HG03442 (cell line): ENCODE data around the gene SERPINA12.

Source experiments
- ATAC-seq: cut with Tn5 transposase; IDR thresholded peaks from one replicate; pipeline ENCODE4 v1.9.1; 2021; ENCODE audit warnings: mild to moderate bottlenecking, moderate library complexity; ENCODE audit not compliant: unreplicated experiment

The SERPINA12 gene

DNA sequence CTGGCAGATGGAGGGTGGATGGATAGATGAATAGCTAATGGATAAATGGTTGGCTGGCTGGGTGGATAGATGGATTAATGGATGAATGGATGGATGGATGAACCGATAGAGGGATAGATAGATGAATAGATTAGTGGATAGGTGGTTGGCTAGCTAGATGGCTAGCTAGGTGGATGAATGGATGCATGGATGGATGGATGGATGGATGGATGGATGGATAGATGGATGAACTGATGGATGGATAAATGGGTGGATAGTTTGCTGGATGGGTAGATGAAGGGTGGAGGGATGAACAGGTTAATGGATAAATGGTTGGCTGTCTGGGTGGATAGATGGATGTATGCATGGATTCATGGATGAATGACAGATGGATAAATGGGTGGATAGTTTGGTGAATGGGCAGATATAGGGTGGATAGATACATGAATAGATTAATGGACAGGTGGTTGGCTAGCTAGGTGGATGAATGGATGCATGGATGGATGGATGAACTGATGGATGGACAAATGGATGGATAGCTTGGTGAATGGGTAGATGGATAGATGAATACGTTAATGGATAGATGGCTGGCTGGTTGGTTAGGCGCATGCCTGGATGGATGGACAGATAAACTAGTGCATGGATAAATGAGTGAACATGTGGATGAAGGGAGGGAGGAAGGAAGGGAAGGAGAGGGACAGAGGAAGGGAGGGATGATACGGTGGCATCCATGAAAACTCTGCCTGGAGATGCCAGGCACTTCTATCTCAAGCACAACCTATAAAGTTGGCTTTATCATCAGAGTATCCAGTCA is 41.3 kb downstream of the SERPINA12 start:
- ATAC-seq: no peak

DNA sequence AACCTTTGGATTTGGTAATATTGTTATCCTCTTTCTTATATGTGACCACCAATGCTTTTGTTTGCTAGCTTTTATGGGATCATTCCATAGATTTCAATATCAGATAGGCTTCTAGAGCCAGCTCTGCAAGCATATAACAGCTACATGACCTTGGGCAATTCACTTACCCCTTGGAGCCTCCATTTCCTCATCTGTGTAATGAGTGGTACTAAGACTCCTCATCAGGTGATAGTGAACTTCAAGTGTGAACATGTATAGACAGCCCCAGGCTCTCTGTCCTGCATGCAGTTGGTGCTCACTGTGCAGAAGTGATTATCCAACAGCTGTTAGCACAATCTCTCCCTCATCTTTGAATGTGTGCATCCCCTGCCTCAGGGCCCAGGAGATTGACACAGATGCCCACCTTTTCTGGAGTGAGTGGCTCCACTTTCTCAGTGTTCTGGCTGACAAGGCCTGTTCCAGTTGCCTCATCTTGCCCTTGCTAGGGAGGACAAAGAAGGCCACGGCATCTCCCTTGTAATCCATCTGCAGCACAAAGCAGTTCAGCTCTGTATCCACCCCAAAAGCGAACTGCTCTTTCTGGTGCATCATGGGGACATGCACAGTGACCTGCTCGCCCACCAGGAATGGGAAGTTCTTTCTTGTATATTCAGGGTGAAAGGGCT is 42.4 kb downstream of the SERPINA12 start:
- no peak for ATAC-seq

DNA sequence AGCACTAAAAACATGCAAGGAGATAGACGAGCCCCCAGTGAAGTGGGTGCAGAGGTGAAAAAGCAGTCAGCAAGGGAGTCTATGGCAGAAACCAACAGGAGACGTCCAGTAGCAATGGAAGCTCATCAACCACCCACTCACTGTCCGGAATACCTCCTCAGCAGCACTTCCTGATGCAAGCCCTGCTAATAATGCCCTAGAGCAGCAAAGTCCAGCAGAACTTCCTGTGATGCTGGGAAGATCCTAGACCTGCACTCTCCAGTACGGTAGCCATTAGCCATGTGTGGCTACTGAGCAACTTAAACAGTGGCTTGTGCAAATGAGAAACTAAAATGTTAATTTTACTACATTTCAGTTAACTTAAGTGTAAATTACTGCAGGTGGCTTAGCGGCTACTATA is 44.2 kb downstream of the SERPINA12 start:
- no peak for ATAC-seq

DNA sequence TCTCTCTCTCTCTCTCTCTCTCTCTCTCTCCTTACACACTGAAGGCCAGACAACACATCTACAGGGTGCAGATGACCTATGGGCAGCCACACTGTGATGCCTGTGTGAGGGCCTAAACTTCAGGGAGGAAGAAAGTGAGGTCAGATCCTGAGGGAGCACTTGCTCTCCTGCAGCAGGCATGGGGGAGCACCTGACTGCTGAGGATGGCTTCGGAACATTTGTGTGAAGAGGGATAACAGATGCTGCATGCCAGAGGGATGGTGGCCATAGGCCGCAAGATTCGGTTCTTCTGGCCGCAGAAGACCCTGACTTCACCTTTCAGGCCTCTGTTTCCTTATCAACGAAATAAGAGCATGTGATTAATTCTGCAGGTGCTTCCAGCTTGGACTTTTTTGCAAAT is 45.0 kb downstream of the SERPINA12 start:
- no peak for ATAC-seq

DNA sequence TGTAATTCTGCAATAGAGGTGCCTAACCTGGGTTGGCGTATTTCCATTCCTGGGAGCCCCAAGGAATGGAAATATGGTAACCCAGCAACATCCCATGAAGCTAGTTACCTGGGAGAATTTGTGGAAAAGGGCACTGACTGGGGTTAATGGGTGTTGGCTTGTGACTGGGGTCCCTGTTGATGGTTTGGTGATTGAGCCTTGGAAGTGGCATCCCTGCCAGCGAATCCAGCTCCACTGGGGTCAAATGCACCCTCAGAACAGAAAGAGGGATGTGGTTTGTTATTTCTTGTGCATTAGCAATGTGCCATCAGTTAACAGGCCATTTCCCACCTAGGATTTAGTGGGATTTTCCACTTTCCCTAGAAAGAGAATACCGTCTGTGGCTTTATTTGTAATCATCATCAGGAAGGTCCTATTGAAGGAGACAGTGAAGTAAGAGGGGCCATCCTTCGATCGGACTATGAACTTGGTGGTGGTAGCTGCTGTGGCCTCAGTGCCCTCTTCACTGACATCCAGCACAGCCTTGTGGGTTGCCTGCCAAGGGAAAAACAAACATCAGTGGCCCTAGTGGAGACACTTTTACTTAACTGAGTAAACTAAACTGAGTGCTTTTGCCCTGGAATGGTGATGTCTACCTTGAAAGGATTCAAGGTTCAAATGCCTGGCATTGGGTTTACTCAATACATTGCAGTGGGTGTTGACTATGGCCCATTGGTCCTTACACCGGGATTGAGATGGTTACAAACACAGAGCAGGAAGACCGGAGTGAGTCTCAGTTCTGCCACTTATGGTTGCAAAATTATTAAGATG is 46.3 kb downstream of the SERPINA12 start:
- no peak for ATAC-seq

DNA sequence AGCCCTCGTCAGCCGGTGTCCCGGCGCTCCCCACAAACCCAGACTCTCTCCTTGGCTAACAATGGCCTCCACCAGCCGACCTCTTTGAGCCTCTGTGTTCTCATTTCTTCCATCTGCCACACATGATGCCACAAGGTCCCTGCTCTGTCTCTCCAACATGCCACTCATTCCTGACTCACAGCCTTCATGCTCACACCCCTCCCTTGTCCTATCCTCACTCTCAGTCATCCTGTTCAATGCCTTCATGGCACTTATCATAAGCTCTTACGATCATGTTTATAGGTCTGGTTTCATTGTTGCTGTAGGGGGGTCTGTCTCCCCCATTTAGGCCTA is 47.1 kb downstream of the SERPINA12 start:
- ATAC-seq: no peak

DNA sequence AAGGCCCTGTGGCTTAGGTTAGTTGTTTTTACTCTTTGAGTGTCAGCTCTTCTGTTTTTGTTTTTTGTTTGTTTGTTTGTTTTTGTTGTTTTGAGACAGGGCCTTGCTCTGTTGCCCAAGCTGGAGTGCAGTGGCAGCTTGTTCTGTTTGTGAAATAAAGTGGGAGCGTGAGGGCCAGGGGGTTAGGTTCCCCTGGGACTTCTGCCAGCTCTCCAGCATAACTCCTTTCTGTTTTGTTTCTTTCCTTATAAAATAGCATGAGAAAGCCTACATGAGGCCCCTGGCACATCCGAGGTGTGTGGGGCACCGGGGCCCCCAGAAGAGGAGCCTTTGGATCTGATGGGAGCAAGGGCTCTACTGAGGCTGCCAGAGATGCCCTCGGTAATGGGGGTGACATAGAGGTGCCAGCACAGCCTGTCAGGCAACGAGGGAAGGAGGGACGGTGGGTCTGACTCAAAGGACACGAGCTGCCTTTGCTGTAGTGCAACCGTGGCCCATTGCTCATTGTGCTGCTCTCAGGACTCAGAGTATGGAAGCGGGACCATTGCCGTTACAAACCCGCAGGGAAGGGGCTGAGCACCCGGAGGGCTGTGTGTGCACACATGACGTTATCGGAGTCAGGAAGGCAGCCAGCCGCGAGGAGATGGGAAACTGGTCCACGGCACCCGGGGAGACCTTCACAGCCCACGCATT is 47.6 kb downstream of the SERPINA12 start:
- no peak for ATAC-seq

DNA sequence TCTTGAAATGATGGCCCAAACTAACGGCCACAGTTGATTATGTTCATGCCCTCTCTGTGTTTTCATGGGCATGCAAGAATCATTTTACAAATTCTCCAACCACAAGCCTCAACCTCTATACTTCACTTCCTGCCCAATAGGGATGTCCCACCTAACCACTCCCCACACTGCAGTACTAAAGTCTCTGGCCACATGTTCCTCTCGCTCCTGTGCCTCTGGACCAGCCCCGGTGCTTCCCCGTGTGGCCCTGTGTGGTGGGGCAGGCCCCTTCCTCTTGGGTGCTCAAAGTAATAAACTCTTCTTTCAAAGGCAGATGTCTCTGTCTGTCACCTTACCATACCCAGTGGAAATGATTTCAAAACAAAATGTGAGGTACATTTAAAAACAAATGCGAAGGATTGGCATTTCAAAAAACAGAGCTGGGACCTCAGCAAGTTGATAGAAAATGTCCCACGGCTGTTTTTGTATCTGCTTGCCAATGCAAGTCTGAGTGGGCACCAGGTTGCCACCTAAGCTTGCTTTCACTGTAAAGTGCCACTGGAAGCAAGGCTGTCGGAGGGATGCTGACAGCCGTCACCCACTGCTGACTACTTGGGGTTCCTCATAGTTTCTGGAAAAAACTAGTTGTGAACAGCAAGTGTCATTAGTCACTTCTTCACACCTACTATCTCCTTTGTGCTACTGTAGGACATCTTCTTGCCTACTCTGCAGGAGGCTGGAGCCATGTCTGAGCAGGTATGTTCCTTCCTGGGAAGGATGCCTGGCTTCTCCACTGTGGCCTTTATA is 48.4 kb downstream of the SERPINA12 start:
- no peak for ATAC-seq

DNA sequence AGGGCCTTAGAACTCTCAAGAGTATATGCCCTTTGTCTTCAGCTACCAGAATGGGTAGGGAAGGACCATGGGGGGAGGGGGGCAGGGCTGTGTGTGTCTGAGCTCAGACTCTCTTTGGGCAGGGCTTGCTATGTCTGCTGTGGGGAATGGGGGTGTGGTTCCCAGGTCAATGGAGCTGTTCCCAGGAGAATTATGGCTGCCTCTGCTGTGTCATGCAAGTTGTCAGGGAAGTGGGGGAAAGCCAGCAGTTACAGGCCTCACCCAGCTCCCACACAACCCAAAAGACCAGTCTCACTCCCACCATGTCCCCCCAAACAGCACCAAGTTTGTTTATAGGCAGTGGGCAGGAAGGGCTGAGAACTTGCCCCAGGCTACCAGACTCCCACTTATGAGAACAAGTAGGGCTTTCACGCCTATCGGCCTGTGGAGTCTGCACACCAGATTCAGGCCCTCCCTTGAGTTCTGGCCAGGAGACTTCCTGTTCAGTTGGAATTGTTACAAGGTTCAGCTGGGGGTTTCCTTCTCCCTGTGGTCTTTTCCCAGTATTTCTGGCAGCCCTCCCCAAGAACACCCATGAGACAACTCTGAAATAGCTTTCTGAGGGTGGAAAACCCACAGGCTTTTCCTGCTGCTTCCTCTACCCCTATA is 50.6 kb downstream of the SERPINA12 start:
- no peak for ATAC-seq

DNA sequence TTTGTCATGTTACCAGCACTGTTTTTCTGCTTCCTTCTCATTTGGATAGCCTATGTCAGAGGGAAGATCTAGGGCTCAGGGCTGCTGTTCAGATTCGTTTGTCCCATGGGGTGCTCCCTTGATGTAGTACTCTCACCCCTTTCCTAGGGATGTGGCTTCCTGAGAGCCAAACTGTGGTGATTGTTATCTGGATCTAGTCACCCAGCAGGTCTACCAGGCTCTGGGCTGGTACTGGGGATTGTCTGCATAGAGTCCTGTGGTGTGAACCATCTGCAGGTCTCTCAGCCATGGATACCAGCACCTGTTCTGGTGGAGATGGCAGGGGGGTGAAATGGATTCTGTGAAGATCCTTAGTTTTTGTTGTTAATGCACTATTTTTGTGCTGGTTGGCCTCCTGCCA is 51.2 kb downstream of the SERPINA12 start:
- ATAC-seq: no peak

DNA sequence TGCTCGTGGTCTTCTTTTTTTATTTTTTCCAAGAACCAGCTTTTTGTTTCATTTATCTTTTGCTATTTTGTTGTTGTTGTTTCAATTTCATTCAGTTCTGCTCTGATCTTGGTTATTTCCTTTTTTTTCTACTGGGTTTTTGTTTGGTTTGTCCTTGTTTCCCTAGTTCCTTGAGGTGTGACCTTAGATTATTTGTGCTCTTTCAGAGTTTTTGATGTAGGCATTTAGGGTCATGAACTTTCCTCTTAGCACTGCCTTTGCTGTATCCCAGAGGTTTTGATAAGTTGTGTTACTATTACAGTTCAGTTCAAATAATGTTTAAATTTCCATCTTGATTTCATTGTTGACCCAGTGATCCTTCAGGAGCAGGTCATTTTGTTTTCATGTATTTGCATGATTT is 53.3 kb downstream of the SERPINA12 start:
- no peak for ATAC-seq

DNA sequence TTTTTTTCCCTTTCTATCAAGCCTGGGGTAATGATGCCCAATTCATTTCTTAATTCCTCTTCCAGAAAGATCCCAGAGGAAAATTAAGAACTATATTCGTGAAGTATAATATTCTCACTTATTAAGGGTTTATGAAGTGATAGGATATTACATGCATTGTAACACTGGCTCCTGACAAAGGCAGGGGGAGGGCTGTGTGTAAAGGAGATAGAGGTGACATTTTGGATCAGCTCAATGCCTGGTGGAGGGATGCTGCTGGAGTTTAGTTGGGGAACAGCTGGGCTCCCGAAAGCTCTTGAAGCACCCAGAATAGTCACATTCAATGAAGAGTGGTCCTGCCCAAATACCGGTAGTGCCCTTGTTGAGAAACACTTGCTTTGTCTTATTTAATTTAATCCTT is 57.4 kb downstream of the SERPINA12 start:
- ATAC-seq: no peak

DNA sequence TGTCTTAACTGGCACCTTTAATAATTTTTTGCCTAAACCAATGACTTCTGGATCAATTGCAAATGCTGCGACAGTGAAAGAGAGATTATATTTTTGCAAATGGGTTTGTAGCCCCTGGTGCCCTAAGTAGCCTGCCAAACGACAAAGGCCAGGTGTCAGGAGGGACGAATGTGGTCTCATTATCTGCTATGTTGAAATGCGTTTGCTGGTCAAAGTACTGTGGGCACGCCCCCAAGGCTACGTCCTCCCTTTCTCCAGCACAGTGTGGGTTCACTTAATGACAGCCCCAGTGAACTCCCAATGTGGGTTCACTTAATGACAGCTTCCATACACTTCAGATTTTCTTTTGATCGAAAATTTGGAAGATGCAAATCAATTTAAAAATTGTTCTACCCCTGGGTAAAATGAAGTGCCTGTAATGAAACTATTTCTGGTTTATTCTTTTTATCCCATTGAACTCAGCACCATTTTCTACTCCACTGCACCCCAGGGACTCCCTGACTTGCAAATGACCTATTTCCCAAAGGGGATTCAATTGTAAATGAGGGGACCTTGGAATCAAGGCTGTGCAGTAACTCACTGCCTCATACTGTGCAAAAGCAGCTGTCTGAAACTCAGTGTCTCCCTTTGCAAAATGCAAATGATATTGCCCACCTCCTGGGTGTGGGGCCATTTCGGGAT is 58.0 kb downstream of the SERPINA12 start:
- no peak for ATAC-seq

DNA sequence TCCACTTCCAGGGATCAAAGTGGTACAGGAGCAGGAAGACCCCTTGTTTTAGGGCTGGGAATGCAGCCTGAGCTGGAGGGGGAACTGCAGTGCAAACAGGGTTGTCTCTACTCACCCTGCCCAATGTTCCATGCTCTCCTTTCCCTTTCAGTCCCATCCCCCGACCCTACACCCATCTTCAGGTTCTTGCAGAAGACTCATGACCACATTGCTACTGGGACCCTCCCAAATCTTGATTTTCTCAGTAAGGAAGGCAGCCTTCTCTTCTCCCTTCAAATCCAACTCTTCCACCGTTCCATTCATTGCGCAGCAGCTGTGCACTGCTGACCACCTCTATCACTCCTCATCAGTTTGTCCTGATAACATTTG is 58.6 kb downstream of the SERPINA12 start:
- ATAC-seq: no peak

DNA sequence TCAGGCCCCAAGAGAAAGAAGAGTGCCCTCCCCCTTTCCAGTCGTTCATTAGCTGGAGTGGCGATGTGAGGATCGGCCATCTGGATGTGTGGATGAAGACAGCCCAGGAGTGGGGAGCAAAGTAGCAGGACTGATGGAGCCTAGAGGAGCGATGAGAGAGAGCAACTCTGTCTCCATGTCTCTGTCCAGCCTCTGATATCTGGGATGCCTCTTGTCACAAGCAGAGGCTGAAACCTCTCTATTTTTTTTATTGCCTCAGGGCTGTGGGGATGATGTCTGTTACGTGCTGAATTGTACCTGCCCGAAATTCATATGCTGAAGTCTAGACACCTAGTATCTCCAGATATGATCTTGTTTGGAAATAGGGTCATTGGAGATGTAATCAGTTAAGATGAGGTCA is 59.3 kb downstream of the SERPINA12 start:
- ATAC-seq: no peak

DNA sequence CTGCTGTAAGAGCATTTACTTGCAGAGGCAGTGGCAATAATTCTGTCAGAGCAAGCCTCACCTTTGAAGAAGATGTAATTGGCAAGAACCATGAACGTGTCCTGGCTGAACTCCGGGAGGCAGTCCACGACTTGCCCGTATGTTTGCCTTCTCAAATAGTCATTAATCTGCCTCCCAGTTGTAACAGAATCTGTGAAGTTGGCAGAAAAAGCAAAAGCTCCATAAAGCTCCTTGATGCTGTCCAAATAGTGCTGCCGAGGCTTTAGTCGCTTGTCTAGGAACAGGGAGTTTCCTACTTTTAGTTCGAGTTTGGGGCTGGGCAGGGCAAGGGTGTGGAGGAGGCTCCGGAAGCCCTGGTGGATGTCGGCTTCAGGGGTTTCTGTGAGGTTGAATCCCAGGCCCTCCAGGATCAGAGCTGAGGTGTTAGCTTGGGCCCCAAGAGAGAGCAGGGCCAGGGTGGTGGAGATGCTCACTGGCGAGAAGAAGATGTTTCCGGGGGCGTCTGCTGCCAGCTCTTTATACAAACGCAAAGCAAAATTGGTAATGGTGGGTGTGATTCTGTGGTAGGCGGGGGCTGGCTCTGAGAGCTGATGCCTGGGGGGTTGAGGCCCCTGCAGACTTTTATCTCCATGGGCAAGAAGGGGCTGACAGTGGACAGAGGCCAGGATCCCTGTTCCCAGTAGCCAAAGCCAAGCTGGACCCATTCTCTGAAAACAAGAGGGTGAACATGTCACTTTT is 61.0 kb downstream of the SERPINA12 start:
- ATAC-seq: no peak

DNA sequence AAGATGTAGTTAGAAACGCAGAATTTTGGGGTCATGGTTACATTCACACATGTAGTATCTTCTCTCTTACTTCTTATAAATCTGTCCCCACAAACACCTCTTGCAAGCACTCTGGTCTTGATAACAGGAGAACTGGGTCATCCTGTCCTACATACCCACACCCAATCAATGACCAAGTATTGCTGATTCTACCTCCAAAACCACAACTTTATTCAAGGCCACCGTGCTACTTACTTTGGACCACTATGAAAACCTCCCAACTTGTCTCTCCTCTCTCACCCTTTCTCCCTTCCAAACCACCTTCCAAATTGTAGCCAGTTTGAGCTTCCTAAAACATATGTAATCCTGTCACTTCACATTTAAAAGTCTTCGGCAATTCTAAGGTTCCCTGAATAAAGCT is 62.1 kb downstream of the SERPINA12 start:
- ATAC-seq: no peak

DNA sequence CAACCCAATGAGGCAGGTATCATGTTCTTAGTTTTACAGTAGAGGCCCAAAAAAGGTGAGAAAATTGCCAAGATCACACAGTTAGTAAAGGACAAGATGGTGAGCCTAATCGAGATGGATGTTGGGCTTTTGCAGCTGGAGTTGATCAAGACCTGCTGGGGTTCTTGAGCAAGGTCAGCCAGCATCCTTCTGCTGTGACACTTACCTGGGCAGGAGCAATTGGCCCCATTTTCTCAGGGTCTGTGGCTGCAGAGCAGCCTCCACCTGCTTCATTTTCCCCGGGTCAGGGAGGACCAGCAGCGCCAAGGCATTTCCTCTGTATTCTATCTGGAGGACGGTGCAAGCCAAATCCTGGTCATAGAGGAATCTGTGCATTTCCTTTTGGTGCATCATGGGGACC is 63.1 kb downstream of the SERPINA12 start:
- ATAC-seq: no peak

DNA sequence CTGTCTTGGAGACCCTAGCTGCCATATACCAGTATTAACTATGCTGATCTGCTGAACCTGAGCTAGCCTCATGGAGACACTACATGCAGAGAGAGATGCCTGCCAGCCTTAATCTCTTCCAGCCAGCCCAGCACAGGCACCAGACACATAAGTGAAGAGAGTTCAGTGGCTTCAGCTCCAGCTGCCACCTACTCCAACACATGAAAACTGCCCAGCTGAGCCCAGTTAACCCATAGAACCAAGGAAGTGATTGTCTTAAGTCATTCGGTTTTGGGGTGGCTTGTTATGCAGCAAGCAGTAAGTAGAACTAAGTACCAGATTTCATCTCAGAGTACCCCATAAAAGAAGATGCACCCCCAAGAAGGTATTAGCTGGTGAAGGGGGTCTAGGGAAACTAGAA is 64.3 kb downstream of the SERPINA12 start:
- ATAC-seq: no peak
